Kidney (tissue), 14 donors: ENCODE data around the gene PRR29. TPM values are rescaled to one million over a fixed set of nuclear protein-coding genes. Genes with fewer than 3 reads are reported as not detected.

Experiments
- DNase-seq, 5 donors: peaks; one replicate each; pipeline ENCODE4 v3.0.0-alpha.2; 2013 to 2020
- FAIRE-seq: peaks from 2 replicates; lab custom pipeline; 2012; peaks lifted over from hg19 to GRCh38; lab: Jason Lieb, UNC
- H3K27ac ChIP-seq, 2 donors: one replicate each; pipeline ENCODE4 v1.7.0; 2013; ENCODE audit warnings: low read depth in 2 of 2, low read length in 2 of 2, inconsistent platforms in 1 of 2
- H3K27me3 ChIP-seq: one replicate; pipeline ENCODE4 v1.7.1; 2013; ENCODE audit warnings: low read length, inconsistent platforms; ENCODE audit not compliant: control insufficient read depth, insufficient read depth
- H3K36me3 ChIP-seq, 3 donors: one replicate each; pipeline versions ENCODE4 v1.7.0 to v1.7.1; 2013; ENCODE audit warnings: low read length in 3 of 3, control low read depth in 1 of 3, inconsistent platforms in 1 of 3; ENCODE audit not compliant: insufficient read depth in 3 of 3, control insufficient read depth in 2 of 3
- H3K4me1 ChIP-seq, 3 donors: one replicate each; pipeline versions ENCODE4 v1.7.0 to v1.7.1; 2013; ENCODE audit warnings: low read length in 3 of 3, inconsistent platforms in 1 of 3, low read depth in 1 of 3; ENCODE audit not compliant: control insufficient read depth in 2 of 3, insufficient read depth in 2 of 3
- H3K4me3 ChIP-seq, 3 donors: one replicate each; pipeline versions ENCODE4 v1.7.0 to v1.8.1; 2013; ENCODE audit warnings: low read length in 3 of 3, control low read depth in 1 of 3, inconsistent platforms in 1 of 3
- H3K9ac ChIP-seq, 3 donors: one replicate each; pipeline versions ENCODE4 v1.7.0 to v1.7.1; 2013; ENCODE audit warnings: low read length in 3 of 3, control low read depth in 1 of 3, inconsistent platforms in 1 of 3
- H3K9me3 ChIP-seq, 3 donors: one replicate each; pipeline versions ENCODE4 v1.7.0 to v1.7.1; 2013; ENCODE audit warnings: low read length in 3 of 3, control low read depth in 1 of 3, inconsistent platforms in 1 of 3; ENCODE audit not compliant: control insufficient read depth in 2 of 3, insufficient read depth in 1 of 3
- CTCF ChIP-seq: IDR thresholded peaks from 3 replicates; pipeline ENCODE4 v1.5.1; 2012; ENCODE audit warnings: mild to moderate bottlenecking, moderate library complexity, borderline replicate concordance; ENCODE audit not compliant: insufficient read depth; ENCODE audit errors: extremely low read depth
- intact Hi-C: fragments of 100-400 bp; cut with DNase I; formaldehyde crosslinking; loops from one replicate; pipeline ENCODE4 v1.11.1; 2022
- polyA plus RNA-seq: library from polyadenylated mRNA; stranded (reverse); fragments of 350-450 nt; fragmentation: Illumina TruSeq; extraction: RNeasy Lipid Tissue Mini Kit (QIAGEN cat#74804); gene quantifications from one replicate; pipeline ENCODE4 v1.2.3, GENCODE V29; 2014; ENCODE audit warnings: low read depth, low replicate concordance; ENCODE audit not compliant: insufficient read depth
- total RNA-seq: library from RNA; stranded (reverse); fragmentation: NEBNext Ultra II Directional; extraction: Animal tissue kit (Norgen Biotek cat#: 25700); gene quantifications from one replicate; pipeline ENCODE4 v1.2.1, GENCODE V29; 2021
- donor health status: control.
- donor health status: control.
- donor health status: control.
- donor health status: control.
- donor health status: control.
- donor health status: DM: yes; HTN: yes; CAD: no.
- donor health status: Normal renal cell carcinoma (clear cell type).

Gene PRR29
- total and polyA plus RNA-seq, 2 donors from 2014 or later: 1.2 to 4.4 TPM

- DNase-seq: no peak
- no peak overlapping the region for H3K27ac ChIP-seq
- no peak overlapping the region for H3K9ac ChIP-seq
- no peaks in the 10 kb centered on the region for H3K4me1 ChIP-seq
- H3K27me3 ChIP-seq: no peaks in the 10 kb centered on the region
- no peak for FAIRE-seq
- no peaks in the 10 kb centered on the region for H3K9me3 ChIP-seq
- peaks cover 0 to 52% (median 40%) of the 10 kb centered on the region in 3 donors for H3K36me3 ChIP-seq
- intact Hi-C loops: no loop called here
- TF ChIP-seq CTCF: no peak
- H3K4me3 ChIP-seq: no peak overlapping the region
Observed at GRCh38 chr17:64048805-64049204, 50.7 kb downstream of the PRR29 start.

GRCh38 chr17:64051153-64051552 is 53.0 kb downstream of the PRR29 start:
- DNase-seq (no peak), FAIRE-seq (no peak)
- intact Hi-C loops: no loop called here
- Histone ChIP-seq H3K4me3 (no peak overlapping the region), H3K27ac (no peak overlapping the region), H3K4me1 (no peaks in the 10 kb centered on the region), H3K9me3 (no peaks in the 10 kb centered on the region), H3K36me3 (peaks cover 0 to 33% (median 33%) of the 10 kb centered on the region in 3 donors), H3K9ac (no peak overlapping the region), H3K27me3 (no peaks in the 10 kb centered on the region)
- TF ChIP-seq CTCF: no peak

- Histone ChIP-seq H3K27me3 (no peaks in the 10 kb centered on the region), H3K36me3 (peaks cover 0 to 38% (median 28%) of the 10 kb centered on the region in 3 donors), H3K4me3 (no peak overlapping the region), H3K4me1 (no peaks in the 10 kb centered on the region), H3K9me3 (no peaks in the 10 kb centered on the region), H3K9ac (no peak overlapping the region), H3K27ac (no peak overlapping the region)
- no peak for TF ChIP-seq CTCF
- no peak for DNase-seq
- intact Hi-C loops: no loop called here
- no peak for FAIRE-seq
Observed at GRCh38 chr17:64053101-64053500, 55.0 kb downstream of the PRR29 start.

Other genes starting within 250 kb of the PRR29 start
- 83.1 TPM for gene CCDC47, start 224.8 kb upstream of the PRR29 start, total RNA-seq
- 50.9 TPM for gene CCDC47, start 224.8 kb upstream of the PRR29 start, polyA plus RNA-seq
- 104 TPM for gene DDX42, start 224.2 kb upstream of the PRR29 start, total RNA-seq
- 38.6 TPM for gene DDX42, start 224.2 kb upstream of the PRR29 start, polyA plus RNA-seq
- gene PSMC5, start 170.9 kb upstream of the PRR29 start, total RNA-seq: 145 TPM
- 247 TPM for gene PSMC5, start 170.9 kb upstream of the PRR29 start, polyA plus RNA-seq
- gene FTSJ3, start 170.7 kb upstream of the PRR29 start, total RNA-seq: 38.7 TPM
- 23.7 TPM for gene FTSJ3, start 170.7 kb upstream of the PRR29 start, polyA plus RNA-seq
- 65.1 TPM for gene SMARCD2, start 155.7 kb upstream of the PRR29 start, total RNA-seq
- gene SMARCD2, start 155.7 kb upstream of the PRR29 start, polyA plus RNA-seq: 39.9 TPM
- not detected for gene CSH2, start 124.7 kb upstream of the PRR29 start, total RNA-seq
- not detected for gene CSH2, start 124.7 kb upstream of the PRR29 start, polyA plus RNA-seq
- not detected for gene GH2, start 116.4 kb upstream of the PRR29 start, total RNA-seq
- not detected for gene GH2, start 116.4 kb upstream of the PRR29 start, polyA plus RNA-seq
- not detected for gene CSH1, start 101.8 kb upstream of the PRR29 start, total RNA-seq
- not detected for gene CSH1, start 101.8 kb upstream of the PRR29 start, polyA plus RNA-seq
- not detected for gene CSHL1, start 87.1 kb upstream of the PRR29 start, total RNA-seq
- not detected for gene CSHL1, start 87.1 kb upstream of the PRR29 start, polyA plus RNA-seq
- gene GH1, start 79.5 kb upstream of the PRR29 start, total RNA-seq: not detected
- not detected for gene GH1, start 79.5 kb upstream of the PRR29 start, polyA plus RNA-seq
- gene CD79B, start 66.0 kb upstream of the PRR29 start, total RNA-seq: 11.4 TPM
- gene CD79B, start 66.0 kb upstream of the PRR29 start, polyA plus RNA-seq: 5.2 TPM
- 3.4 TPM for gene SCN4A, start 25.4 kb upstream of the PRR29 start, total RNA-seq
- gene SCN4A, start 25.4 kb upstream of the PRR29 start, polyA plus RNA-seq: 0.19 TPM
- gene ICAM2, start 22.3 kb downstream of the PRR29 start, total RNA-seq: 38.8 TPM
- 55.8 TPM for gene ICAM2, start 22.3 kb downstream of the PRR29 start, polyA plus RNA-seq
- gene ERN1, start 131.8 kb downstream of the PRR29 start, total RNA-seq: 37.0 TPM
- 2.8 TPM for gene ERN1, start 131.8 kb downstream of the PRR29 start, polyA plus RNA-seq